NB4 (cell line): Measurements from ENCODE around the gene C2orf76.

Experiments used
- DNase-seq: peaks from one replicate; pipeline ENCODE4 v3.0.0; 2010; ENCODE audit warnings: low read depth
- H3K4me3 ChIP-seq: one replicate; pipeline ENCODE4 v1.5.1; 2011; ENCODE audit warnings: mild to moderate bottlenecking, low read depth, low read length, moderate library complexity
- CTCF ChIP-seq: IDR thresholded peaks from one replicate; pipeline ENCODE4 v1.5.1; 2012; ENCODE audit warnings: low read depth, low read length
- MAX ChIP-seq: IDR thresholded peaks from 2 replicates; pipeline ENCODE4 v1.6.1; 2011; ENCODE audit warnings: low read depth, low read length
- MYC ChIP-seq: IDR thresholded peaks from 2 replicates; pipeline ENCODE4 v1.6.1; 2011; ENCODE audit warnings: low read depth, low read length
- POLR2A ChIP-seq: IDR thresholded peaks from 2 replicates; pipeline ENCODE4 v1.6.1; 2011; ENCODE audit warnings: mild to moderate bottlenecking; ENCODE audit not compliant: insufficient read length; ENCODE audit errors: extremely low read depth

Gene C2orf76

GRCh38 chr2:119323459-119323858 lies 43.2 kb downstream of the C2orf76 start:
- no peak for DNase-seq
- no peak overlapping the region for H3K4me3 ChIP-seq
- TF ChIP-seq POLR2A, result no peak
- no peak for TF ChIP-seq CTCF
- no peak for TF ChIP-seq MYC
- no peak for TF ChIP-seq MAX

GRCh38 chr2:119319593-119319992 lies 47.0 kb downstream of the C2orf76 start:
- TF ChIP-seq MYC, result no peak
- H3K4me3 ChIP-seq, result no peak overlapping the region
- no peak for DNase-seq

GRCh38 chr2:119317554-119317953 lies 49.1 kb downstream of the C2orf76 start:
- H3K4me3 ChIP-seq, result no peak overlapping the region
- TF ChIP-seq MAX (no peak), CTCF (no peak), POLR2A (no peak), MYC (no peak)
- DNase-seq, result no peak

- no peak for DNase-seq
- TF ChIP-seq POLR2A, result no peak
- TF ChIP-seq MAX, result no peak
- no peak for TF ChIP-seq CTCF
- TF ChIP-seq MYC, result no peak
- no peak overlapping the region for H3K4me3 ChIP-seq
Measured at GRCh38 chr2:119316066-119316465, 50.6 kb downstream of the C2orf76 start.

- no peak for DNase-seq
- H3K4me3 ChIP-seq, result no peak overlapping the region
- TF ChIP-seq MYC (no peak), MAX (no peak), POLR2A (no peak), CTCF (no peak)
Measured at GRCh38 chr2:119315241-119315925, 51.3 kb downstream of the C2orf76 start.

GRCh38 chr2:119311831-119312230 lies 54.8 kb downstream of the C2orf76 start:
- no peak overlapping the region for H3K4me3 ChIP-seq
- no peak for DNase-seq
- TF ChIP-seq POLR2A, result no peak
- TF ChIP-seq CTCF, result no peak
- no peak for TF ChIP-seq MAX
- TF ChIP-seq MYC, result no peak
